22Rv1 (cell line): ENCODE data around the gene ARL1.

Experiments used
- H3K27ac ChIP-seq: fragments of 450-650 bp; 2 replicates; pipeline ENCODE4 v1.5.1; 2017
- CTCF ChIP-seq: fragments of 450-650 bp; IDR thresholded peaks from 2 replicates; pipeline ENCODE4 v1.5.1; 2017; ENCODE audit warnings: mild to moderate bottlenecking
- ZFX ChIP-seq: fragments of 450-650 bp; IDR thresholded peaks from 2 replicates; pipeline ENCODE4 v1.6.1; 2017; ENCODE audit warnings: antibody characterized with exemption, borderline replicate concordance

ARL1 gene

DNA sequence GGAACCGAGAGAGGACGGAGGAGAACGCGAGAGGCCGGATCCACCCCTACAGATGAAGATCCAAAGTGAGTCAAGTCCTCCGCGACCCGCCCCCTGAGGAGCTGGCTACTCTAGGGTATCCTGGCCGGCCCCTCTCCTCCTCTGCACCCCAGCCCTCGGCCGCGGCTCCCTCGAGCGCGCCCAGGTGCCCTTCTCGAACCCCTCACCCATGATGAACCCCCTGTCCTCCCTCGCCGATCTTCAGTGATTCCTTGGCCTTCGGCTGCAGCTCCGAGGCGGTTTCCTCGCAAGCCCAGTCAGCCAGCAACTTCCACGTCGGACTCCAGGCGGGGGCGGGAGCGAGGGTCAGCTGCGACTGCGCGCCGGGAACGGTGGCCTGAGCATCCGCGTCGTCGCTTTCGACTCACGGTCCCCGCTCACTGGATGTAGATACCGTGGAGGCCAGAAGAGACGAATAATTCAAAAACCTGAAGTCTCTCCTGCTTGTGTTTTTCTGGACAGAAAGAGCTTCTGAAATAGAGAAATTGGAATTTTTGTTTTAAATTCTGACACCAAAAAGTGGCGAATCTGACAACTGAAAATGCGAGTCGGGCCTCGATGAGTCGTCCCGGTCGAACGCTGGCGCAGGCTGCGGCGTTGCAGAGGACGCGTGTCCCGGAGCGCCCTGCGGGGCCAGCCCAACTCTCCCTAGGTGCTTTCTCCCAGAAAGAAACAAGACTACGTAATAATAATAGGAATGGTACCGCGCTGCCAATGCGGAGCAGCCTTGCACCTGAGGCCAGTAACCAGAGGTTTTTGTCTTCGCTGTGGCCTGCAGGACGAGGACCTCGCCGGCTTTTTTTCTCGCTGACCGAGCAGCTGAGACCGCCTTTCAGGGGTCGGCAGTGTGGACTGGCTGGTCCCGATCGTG is at the start of gene ARL1:
Gene ARL1 (minus strand): TSS at position 337 of the 910 bp plus-strand sequence. CDS start 127 bp downstream, at position 210.
- H3K27ac ChIP-seq, result peak within 1 kb of the TSS; percentile 98
- TF ChIP-seq ZFX (no peak), CTCF (no peak)

DNA sequence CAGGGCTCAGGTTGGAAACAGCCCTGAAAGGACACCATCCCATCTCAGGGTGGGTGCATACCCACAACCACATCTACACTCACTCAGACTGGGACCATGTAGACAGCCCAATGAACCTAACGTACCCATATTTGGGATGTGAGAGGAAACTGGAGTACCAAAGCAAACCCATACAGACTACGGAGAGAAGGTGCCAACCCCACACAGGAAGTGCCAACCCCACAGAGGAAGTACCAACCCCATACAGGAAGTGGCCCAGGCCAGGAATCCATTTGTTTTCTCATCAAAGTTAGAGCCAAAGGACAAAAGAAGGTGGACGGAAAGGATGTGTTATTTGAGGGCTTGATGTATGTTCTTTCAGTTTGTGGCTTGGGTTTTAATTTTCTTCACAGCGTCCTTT is 48.1 kb upstream of the ARL1 start:
- H3K27ac ChIP-seq, result no peak overlapping the region
- TF ChIP-seq ZFX, result no peak
- TF ChIP-seq CTCF, result no peak

- no peak overlapping the region for H3K27ac ChIP-seq
- TF ChIP-seq ZFX, result no peak
- no peak for TF ChIP-seq CTCF
Measured at GRCh38 chr12:101441461-101442224, 34.1 kb upstream of the ARL1 start.

DNA sequence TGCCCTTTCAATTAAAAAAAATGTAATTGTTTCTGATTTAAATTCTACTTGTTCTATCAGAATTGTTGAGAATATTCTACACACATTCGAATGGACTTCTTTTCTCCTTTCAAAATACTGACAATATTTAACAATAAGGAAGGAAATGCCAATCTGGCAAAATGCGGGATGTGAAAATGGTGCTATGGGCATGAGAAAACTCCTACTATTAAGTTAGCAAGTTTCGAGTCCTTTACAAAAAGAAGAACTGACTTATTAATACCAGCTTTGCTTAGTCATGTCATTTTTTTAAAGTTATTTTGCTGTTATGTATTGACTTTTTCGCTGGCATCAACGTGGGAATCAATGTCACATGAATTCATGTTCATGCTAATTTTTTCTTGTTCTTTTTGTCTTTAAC is 31.7 kb upstream of the ARL1 start:
- H3K27ac ChIP-seq, result no peak overlapping the region
- TF ChIP-seq CTCF, result no peak
- no peak for TF ChIP-seq ZFX

DNA sequence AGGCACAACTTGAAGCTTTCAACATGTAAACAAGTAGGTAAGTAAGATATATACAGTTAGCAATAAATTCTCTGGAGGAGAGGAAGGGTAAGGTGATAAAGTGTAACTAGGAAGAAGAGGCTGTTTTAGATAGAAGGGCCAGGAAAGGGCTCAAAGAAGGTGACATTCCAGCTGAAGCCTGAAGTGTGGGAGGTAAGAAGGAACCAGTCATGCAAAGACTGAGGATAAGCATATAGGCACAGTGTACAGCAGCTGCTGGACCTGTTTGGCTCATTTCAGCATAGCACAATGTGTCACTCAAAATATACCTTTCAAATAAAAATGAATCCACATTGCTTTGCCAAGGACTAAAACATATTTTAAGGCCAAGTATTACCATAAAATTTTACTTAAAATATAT is 28.6 kb upstream of the ARL1 start:
- no peak overlapping the region for H3K27ac ChIP-seq

GRCh38 chr12:101430456-101430855 is 22.9 kb upstream of the ARL1 start:
- no peak for TF ChIP-seq CTCF
- TF ChIP-seq ZFX, result no peak
- no peak overlapping the region for H3K27ac ChIP-seq

More for the DNA sequence above, 28.6 kb upstream of the ARL1 start:
- no peak for TF ChIP-seq ZFX
- no peak for TF ChIP-seq CTCF
